SU-DHL-6 (cell line): ENCODE data around the gene MRPL4.
A peak's percentile ranks its signal among the peaks of the same experiment; 100 is the strongest.

Experiments used
- CTCF ChIP-seq: fragments of 200-600 bp; sonication (generic); IDR thresholded peaks from one replicate; pipeline ENCODE4 v1.5.1; 2017; ENCODE audit warnings: antibody characterized with exemption, mild to moderate bottlenecking, low read length, moderate library complexity; ENCODE audit not compliant: insufficient read depth, poor library complexity, severe bottlenecking
- EZH2phosphoT487 ChIP-seq: fragments of 200-600 bp; sonication (generic), shearing (Covaris generic); conservative IDR thresholded peaks from 2 replicates; pipeline ENCODE4 v1.6.1; 2018; ENCODE audit warnings: mild to moderate bottlenecking, antibody characterized with exemption, low read length, moderate library complexity, mixed read lengths

GRCh38 chr19:10228920-10229319 lies 23.1 kb upstream of the MRPL4 start:
- TF ChIP-seq CTCF (peak; percentile 65), EZH2phosphoT487 (no peak)
